Mammary epithelial cell (primary cell): ENCODE measurements around the gene CHD8.

ENCODE experiments used
- CTCF ChIP-seq, 2 donors: IDR thresholded peaks in 1 of 2; conservative IDR thresholded peaks in 1 of 2; 2 replicates each; pipeline ENCODE4 v1.5.1; 2011 to 2012; ENCODE audit warnings: inconsistent platforms in 2 of 2, low read length in 2 of 2, mild to moderate bottlenecking in 2 of 2, control low read depth in 1 of 2, low read depth in 1 of 2; ENCODE audit not compliant: insufficient read depth in 1 of 2; ENCODE audit errors: extremely low read depth in 1 of 2
- EZH2 ChIP-seq: IDR thresholded peaks from 2 replicates; pipeline ENCODE4 v1.6.1; 2012; ENCODE audit warnings: low read length, inconsistent platforms, borderline replicate concordance

- TF ChIP-seq CTCF (conservative IDR thresholded peaks at IDR 0.05 in 1 of 2, IDR thresholded peaks at IDR 0.05 in 1 of 2; ENCODE audit: extremely low read depth in 1 of 2, insufficient read depth in 1 of 2, low read depth in 1 of 2, low read length in 2 of 2), result no peak
- no peak for TF ChIP-seq EZH2
These were observed 30.7 kb upstream of the CHD8 start for GRCh38 chr14:21486640-21487087.
